Hematopoietic multipotent progenitor cell treated with erythropoietin and hydrocortisone succinate and interleukin-3 and kit ligand, for 8 days (in vitro differentiated cells): Measurements from ENCODE around the gene CCDC27.
A peak's percentile ranks its signal among the peaks of the same experiment; 100 is the strongest.

Experiments used
- DNase-seq: peaks from one replicate; pipeline ENCODE4 v3.0.0-alpha.2; 2015

CCDC27 gene

GRCh38 chr1:3718764-3719163 is 33.5 kb upstream of the CCDC27 start:
- no peak for DNase-seq

DNA sequence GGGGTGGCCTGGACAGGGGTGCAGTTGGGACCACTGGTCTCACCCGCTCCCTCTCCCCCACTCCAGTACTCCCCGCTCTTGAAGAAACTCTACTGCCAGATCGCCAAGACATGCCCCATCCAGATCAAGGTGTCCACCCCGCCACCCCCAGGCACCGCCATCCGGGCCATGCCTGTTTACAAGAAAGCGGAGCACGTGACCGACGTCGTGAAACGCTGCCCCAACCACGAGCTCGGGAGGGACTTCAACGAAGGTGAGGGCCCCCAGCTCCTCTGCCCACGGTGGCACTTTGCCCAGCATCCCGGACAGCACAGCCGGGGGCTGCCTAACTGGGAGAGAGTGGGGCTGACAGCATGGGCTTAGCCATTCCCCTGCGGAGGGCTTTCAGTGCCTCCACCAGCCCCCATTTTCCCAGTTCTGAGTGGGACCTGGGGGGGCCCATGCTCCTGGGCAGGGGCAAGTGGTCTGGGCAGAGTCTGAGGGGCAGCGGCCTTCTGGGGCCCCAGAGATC is 30.2 kb upstream of the CCDC27 start:
- DNase-seq = no peak

DNA sequence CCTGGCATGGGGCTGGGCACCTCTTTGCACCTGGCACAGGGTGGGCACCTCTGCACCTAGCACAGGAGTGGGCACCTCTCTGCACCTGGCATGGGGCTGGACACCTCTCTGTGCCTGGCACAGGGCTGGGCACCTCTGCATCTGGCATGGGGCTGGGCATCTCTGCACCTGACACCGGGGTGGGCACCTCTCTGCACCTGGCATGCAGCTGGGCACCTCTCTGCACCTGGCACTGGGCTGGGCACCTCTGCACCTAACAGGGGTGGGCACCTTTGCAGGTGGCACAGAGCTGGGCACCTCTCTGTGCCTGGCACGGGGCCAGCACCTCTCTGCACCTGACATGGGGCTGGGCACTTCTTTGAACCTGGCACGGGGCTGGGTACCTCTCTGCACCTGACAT is 29.4 kb upstream of the CCDC27 start:
- DNase-seq = no peak

GRCh38 chr1:3724416-3725030 is 27.7 kb upstream of the CCDC27 start:
- peak; percentile 66 for DNase-seq

DNA sequence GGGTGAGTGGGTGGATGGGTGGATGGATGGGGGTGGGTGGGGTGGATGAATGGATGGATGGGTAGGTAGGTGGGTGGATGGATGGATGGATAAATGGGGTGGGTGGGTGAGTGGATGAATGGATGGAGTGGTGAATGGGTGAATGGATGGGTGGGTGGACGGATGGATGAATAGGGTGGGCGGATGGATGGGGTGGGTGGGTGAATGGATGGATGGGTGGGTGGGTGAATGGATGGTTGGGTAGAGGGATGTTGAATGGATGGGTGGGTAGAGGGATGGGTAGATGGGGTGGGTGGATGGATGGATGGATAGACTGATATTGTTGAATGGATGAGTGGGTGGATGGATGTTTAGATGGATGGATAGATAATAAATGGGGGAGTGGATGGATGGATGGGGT is 26.9 kb upstream of the CCDC27 start:
- DNase-seq = no peak

DNA sequence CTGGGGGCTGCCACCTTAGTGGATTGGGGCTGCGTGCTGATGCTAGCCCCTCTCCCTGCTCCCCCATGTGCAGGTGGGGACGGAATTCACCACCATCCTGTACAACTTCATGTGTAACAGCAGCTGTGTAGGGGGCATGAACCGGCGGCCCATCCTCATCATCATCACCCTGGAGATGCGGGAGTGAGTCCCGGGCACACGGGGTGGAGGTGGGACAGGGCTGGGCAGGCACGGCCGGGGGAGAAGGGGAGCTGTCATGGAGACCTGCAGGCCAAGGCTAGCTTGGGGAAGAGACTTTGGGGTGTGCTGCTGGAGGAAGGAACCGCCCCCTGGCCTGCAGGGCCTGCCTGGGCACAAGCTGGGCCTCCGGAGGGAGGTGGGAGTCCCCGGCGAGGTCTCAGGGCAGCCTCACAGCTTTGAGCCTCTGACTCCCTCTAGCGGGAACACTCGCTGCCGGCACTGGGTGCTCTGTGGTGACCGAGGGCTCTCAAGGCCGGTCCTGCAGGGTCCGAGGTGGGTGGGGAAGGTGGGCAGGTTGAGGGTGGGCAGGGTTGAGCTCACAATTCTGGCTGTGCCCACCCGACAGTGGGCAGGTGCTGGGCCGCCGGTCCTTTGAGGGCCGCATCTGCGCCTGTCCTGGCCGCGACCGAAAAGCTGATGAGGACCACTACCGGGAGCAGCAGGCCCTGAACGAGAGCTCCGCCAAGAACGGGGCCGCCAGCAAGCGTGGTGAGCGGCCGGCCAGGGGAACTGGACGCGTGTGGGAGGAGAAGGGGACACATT is 25.0 kb upstream of the CCDC27 start:
- peak; percentile 42 for DNase-seq

DNA sequence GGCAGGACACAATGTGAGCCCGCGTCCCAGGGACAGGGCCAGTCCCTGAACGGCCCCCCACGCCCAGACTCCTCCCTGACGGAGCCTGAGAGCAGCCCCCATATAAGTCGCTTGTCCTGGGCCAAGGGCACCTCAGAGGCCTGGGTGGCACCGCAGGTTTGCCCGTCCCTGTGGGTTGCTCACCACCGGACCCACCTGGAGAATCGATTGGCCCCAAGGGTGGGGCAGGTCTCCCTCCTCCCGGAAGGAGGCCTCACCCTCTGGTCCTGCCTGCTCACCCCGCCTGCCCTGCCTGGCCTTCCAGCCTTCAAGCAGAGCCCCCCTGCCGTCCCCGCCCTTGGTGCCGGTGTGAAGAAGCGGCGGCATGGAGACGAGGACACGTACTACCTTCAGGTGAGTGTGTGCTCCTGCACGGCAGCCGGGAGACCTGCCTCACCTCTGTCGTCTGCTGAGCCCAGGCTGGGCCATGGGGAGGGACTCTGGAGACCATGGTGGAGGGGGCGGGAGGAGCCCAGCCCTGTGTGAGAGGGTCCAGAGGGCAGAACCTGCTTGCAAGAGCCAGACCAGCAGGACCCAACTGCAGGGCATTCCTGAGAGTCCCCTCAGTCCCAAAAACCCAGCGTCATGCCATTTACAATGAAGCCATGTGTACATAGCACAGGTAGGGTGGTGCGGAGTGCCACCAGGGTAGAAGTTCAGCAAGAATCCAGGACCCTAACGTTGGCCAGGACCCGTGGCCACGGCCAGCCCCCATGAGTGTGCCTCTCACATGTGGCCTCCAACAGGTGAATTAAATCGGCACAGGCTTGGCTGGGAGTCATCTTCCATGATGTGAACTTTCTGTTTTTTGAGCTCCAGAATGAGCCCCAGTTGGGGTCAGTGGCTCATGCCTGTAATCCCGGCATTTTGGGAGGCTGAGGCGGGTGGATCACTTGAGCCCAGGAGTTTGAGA is 24.1 kb upstream of the CCDC27 start:
- no peak for DNase-seq

DNA sequence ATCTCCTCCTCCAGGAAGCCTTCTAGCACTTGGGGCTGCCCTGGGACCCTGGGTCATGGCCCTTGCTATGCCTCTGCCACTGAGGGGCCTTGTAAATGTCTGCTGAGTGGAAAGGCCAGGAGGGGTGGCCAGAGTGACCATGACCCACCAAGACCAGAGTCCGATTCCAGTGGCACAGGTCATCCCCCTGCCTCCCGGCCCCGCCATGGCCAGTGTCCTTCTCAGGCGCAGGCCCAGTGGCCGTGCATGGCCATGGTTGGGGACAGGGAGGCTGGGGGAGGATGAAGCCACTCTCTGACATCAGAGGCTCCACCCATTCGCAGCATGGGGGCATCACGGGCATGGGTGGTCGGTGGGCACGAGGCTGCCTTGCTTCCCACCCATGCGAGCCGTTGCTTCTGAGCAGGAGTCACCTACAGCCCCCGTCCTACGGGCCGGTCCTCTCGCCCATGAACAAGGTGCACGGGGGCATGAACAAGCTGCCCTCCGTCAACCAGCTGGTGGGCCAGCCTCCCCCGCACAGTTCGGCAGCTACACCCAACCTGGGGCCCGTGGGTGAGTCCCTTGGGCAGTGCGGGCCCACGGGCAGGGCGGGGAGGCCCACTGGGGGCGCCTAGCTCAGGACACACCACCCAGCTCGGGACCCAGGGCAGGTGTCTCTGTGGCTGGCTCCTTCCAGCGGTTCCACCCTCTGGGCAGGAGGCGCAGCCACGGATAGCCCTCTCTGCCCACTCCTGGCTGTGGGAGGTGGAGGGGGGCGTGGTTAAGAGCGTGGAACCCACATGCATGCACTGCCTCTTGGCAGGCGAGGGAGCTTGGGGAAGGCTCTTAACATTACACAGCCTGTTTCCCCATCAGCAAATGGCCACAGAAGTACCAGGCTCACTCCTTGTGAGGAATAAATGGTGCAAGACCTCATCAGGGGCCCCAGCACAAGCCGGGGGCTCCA is 22.4 kb upstream of the CCDC27 start:
- DNase-seq = peak; percentile 20

GRCh38 chr1:3730543-3731247 is 21.6 kb upstream of the CCDC27 start:
- DNase-seq = no peak

DNA sequence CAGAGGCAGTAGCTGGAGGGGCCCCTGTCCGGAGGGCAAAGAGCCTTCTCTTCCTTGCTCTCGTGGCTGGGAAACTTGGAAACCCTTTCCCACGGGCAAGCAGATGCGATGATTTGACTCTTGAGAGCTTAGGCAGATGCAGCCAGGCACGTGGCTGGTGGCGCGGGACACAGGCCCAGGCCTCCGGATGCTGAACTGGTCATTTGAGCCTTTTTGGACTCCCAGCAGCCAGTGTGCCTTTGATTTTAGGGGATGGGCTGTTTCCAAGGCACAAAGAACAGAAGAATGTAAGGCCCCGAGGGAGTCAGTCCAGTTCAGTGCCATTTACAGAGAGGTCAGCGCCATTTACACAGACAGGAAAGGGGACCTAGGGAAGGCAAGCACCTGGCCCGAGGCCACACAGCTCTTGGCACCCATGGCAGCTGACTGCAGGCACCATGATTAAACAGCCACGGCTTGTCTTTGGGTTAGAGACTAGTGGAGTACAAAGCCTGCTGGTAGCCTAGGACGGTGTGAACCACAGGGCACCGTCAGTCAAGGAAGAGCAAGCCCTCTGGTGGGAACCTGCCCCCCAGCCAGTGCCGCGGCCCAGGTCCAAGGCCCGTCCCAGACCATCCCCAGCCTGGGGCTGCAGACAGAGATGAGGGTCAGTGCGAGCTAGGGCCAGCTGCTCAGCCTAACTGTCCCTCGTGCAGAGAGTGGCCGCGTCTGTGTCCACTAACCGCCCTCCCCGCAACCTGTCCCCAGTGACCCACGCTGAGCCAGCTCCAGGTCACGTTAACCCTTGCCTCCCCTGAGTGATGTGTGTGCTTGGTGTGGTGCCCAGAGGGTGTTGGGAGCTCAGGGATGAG is 20.4 kb upstream of the CCDC27 start:
- DNase-seq = no peak

DNA sequence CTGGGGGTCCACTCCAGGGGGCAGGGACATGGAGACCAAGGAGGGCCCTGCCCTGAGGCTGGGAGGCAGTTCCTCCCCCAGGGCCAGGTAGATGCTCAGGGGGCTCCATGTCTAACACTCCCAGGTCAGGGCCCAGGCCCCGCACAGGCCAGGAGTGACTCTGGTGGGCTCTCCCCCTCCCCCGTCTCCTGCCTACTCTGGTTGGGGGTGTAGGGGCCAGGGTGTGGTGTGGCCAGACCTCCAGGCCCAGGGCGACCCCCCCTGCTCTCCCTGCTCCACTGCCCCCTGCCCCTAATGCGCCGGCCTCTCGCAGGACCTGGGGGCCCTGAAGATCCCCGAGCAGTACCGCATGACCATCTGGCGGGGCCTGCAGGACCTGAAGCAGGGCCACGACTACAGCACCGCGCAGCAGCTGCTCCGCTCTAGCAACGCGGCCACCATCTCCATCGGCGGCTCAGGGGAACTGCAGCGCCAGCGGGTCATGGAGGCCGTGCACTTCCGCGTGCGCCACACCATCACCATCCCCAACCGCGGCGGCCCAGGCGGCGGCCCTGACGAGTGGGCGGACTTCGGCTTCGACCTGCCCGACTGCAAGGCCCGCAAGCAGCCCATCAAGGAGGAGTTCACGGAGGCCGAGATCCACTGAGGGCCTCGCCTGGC is 19.7 kb upstream of the CCDC27 start:
- DNase-seq = peak; percentile 6

DNA sequence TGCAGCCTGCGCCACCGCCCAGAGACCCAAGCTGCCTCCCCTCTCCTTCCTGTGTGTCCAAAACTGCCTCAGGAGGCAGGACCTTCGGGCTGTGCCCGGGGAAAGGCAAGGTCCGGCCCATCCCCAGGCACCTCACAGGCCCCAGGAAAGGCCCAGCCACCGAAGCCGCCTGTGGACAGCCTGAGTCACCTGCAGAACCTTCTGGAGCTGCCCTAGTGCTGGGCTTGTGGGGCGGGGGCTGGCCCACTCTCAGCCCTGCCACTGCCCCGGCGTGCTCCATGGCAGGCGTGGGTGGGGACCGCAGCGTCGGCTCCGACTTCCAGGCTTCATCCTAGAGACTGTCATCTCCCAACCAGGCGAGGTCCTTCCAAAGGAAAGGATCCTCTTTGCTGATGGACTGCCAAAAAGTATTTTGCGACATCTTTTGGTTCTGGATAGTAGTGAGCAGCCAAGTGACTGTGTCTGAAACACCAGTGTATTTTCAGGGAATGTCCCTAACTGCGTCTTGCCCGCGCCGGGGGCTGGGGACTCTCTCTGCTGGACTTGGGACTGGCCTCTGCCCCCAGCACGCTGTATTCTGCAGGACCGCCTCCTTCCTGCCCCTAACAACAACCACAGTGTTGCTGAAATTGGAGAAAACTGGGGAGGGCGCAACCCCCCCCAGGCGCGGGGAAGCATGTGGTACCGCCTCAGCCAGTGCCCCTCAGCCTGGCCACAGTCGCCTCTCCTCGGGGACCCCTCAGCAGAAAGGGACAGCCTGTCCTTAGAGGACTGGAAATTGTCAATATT is 19.0 kb upstream of the CCDC27 start:
- DNase-seq = no peak

- no peak for DNase-seq
Measured at GRCh38 chr1:3733883-3734589, 18.2 kb upstream of the CCDC27 start.

DNA sequence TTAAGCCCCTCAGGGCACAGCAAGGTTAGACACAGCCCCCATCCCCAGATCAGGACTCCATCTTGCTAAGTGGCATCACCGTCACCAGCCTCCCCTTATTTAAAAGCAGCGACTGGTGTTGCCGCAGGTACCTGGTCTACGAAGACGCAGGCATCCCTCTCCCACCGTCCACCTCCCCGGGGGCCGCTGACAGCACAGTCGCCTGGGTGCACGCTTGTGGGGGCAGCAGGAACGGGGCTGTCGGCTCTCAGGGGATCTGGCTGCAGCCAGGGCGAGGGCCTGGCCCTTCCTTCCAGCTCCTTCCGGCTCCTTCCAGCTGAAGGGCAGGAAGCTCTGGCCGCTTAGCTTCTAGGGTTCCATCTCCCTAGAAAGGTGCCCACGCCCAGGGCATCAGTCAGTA is 17.6 kb upstream of the CCDC27 start:
- no peak for DNase-seq

DNA sequence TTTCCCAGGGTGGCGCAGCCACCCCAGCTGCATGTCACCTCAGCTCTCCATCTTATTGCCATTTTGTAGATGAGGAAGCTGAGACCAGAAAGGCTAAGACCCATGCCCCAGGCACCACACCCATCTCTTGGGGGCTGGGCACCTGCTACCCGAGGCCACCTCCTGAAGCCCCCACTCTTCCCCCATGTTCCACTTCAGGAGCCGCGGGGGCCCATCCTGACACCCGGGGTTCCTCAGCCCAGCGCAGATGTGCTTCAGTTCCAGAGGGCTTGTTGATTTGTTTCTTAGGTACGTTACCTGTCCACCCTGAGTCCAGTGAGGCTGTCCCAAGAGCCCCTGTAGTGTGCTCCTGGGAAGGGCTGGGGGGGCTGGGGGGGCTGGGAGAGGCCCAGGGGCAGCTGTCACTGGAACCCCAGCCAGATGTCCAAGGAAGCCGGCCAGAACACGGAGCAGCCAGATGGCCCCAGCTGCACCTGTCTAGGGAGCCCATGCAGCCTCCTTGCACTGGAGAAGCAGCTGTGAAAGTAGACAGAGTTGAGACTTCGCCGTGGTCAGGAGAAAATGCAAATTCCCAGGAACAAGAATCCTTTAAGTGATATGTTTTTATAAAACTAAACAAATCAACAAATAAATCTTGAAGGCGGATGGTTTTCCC is 17.1 kb upstream of the CCDC27 start:
- DNase-seq = no peak

DNA sequence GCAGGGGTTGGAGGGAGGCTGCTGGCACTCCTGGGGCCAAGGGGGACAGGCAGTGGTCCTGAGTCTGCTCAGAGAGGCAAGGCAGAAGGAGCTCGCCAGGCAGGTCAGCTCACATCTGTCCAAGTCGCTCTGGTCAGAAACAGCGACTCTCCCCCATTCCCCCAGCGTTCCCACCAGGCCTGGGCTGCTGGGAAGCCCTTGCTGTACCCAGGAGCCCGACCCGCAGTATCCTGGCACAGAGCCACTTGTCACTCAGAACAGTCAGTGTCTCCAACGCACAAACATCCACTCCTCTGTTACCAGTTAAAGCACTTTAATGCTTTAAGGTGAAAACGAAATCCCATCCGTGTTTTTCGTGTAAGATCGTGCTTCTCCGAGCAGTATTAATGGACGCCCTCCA is 16.6 kb upstream of the CCDC27 start:
- no peak for DNase-seq

GRCh38 chr1:3736131-3736561 is 16.1 kb upstream of the CCDC27 start:
- no peak for DNase-seq

DNA sequence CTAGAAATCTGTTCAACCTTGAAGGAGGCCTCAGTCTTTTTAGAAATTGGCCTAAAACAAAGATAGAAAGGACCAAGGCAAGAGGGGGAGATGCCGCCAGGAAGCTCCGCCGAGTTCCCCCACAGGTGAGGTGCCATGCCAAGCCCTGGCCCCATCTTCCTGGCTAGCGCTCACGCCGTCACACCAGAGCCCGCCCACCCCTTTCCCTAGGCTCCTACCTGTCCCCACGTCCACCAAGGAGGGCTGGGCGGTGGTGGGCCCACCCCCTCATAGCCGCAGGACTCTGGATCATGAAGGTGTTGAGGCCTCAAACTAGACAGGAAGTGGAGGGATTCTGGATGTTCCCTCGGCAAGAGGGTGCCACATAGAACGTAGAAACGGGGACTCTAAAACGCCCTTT is 15.5 kb upstream of the CCDC27 start:
- no peak for DNase-seq
